Activated T-helper 2 cell treated with anti-CD3 and anti-CD28 coated beads, Interferon-gamma antibody, Interleukin-2, Interleukin-4, amounts not matched to agents 10 μg/mL and 5 μg/mL and 100 μg/mL, durations not matched to agents 14 hours and 24 hours and 36 hours (primary cell): ENCODE data around the gene ZNF136. TPM values are rescaled to one million over a fixed set of nuclear protein-coding genes. Genes with fewer than 3 reads are reported as not detected.
A peak's percentile ranks its signal among the peaks of the same experiment; 100 is the strongest.

Source experiments
- DNase-seq: peaks from one replicate; pipeline ENCODE4 v3.0.0; 2021; ENCODE audit warnings: low spot score
- H3K27ac Mint-ChIP-seq: one replicate; pipeline ENCODE4 v1.8.0; 2021; ENCODE audit warnings: mixed read lengths
- H3K27me3 Mint-ChIP-seq: one replicate; pipeline ENCODE4 v1.8.0; 2021; ENCODE audit warnings: low read depth, mixed read lengths
- H3K36me3 Mint-ChIP-seq: one replicate; pipeline ENCODE4 v1.8.0; 2021; ENCODE audit warnings: low read depth, mixed read lengths
- H3K4me1 Mint-ChIP-seq: one replicate; pipeline ENCODE4 v1.8.0; 2021; ENCODE audit warnings: low read depth, mixed read lengths
- H3K4me3 Mint-ChIP-seq: one replicate; pipeline ENCODE4 v1.8.0; 2021; ENCODE audit warnings: low read depth, mild to moderate bottlenecking, moderate library complexity, mixed read lengths
- H3K9me3 Mint-ChIP-seq: one replicate; pipeline ENCODE4 v1.8.0; 2021; ENCODE audit warnings: mixed read lengths
- intact Hi-C: fragments of 100-400 bp; cut with micrococcal nuclease; formaldehyde crosslinking; loops from one replicate; pipeline ENCODE4 v1.15.1; 2023
- total RNA-seq: library from RNA; stranded (reverse); gene quantifications from 2 replicates; pipeline ENCODE4 v1.2.3, GENCODE V29; 2022

Gene ZNF136
- total RNA-seq, 1 donor from 2014 or later, result 7.7 TPM

DNA sequence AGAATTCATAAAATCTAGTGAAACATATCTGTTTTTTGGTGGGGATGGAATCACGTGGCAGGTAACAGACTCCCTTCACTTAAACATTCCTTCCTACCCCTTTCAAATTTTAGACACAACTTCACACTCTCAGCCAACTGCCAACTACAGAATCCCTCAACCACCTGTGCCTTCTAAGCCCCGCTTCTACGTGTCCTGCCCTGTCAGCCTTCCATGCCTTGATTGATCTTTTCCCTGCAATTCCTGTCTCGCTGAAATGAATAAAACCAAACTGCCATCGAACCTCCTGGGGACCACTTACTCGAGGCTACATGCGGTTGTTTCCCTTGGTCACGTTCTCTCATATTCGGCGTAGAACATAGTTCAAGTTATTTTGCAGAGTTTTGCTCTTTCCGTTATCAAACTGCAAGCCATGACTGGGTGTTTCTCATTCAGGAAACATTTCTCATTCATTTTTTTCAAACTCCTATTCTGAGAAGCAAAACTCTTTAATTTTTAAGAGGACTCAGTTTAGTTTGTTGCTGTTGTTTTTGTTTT is 7.5 kb upstream of the ZNF136 start:
- DNase-seq, result no peak
- Mint-ChIP-seq H3K36me3 (peaks cover 32% of the 10 kb centered on the region), H3K9me3 (peaks cover 13% of the 10 kb centered on the region), H3K27ac (no peak overlapping the region), H3K4me3 (peak overlapping the region; percentile 58), H3K27me3 (no peaks in the 10 kb centered on the region), H3K4me1 (peaks cover 12% of the 10 kb centered on the region)
- intact Hi-C loops, result no loop called here

DNA sequence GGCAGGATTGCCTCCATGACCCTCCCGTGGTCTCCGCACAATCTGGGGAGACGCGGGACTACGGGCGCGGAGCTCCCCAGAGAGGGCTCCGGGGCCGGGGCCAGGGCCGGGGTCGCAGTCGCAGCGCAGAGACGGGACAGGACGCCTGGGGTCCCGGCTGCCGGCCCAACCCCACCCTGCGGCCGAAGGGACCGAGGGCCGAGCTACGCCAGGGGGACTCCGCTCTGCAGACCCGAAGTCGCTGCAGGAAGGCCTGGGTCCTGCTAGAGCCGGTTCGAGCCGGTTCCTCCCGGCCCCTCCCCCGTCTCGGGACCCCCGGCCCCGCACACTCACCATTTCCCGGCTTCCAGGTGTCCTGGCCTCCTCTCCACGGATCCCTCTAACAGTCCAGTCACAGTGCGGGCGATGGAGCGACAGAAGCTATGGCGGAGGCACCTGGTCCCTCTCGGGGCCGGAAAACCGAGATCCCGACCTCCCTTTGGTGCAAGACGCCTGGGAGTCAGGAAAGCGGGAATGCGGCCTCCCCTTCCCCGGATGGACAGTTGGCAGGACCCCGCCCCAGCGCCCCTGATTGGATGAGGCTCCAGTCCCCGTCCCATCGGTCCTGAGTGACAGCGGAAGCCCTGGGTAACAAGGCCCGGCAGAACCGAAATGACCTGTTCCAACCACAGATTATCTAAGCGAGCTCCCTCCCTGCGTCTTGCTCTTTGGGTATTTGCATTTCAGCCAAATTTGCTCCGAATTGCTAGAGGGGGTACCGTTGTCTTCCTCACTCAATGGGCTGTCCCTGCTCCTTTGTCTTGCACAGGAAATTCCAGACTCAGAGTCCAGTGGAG is 6.5 kb upstream of the ZNF136 start, which contains the start of gene ZNF625:
ZNF625 (minus strand) TSS at position 512 of the 836 bp plus-strand sequence; CDS start at position 336, 176 bp downstream.
- intact Hi-C loops, result no loop called here
- H3K4me3 Mint-ChIP-seq, result peak within 1 kb of the TSS; percentile 88
- DNase-seq, result peak; percentile 29
- no peaks in the 10 kb centered on the region for H3K27me3 Mint-ChIP-seq
- peaks cover 24% of the 10 kb centered on the region for H3K36me3 Mint-ChIP-seq
- H3K4me1 Mint-ChIP-seq, result peaks cover 12% of the 10 kb centered on the region
- peaks cover 9% of the 10 kb centered on the region for H3K9me3 Mint-ChIP-seq
- peak within 1 kb of the TSS; percentile 70 for H3K27ac Mint-ChIP-seq

DNA sequence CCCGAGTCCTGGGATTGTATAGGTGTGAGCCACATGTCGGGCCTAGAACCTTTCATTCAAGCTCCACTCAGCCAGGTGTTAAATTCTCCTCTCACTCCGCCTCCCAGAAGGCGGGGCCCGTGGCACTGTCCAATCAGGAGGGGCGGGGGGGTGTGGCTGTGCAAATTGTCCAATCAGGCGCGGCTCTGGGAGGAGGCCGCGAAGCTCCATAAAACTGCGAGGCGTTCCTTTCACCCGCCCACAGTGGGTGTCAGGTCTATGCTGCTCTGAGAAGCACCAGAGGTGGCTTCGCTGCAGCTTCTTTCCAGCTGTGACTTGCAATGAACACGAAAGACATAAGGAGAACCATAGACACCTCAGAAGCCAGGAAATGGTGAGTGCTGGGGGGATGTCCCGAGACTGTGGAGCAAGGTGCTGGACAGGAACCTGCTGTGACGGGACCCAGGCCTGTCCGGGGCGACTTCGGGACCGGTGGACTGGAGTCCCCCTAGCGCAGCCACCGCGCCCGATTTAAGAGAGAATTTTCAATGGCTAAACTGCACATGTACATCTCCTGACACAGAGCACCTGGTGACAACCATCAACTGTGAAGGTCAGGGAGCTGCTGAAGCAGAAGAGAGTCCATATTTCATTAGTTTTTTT is 3.0 kb upstream of the ZNF136 start:
- no peaks in the 10 kb centered on the region for H3K27me3 Mint-ChIP-seq
- no peak overlapping the region for H3K4me3 Mint-ChIP-seq
- H3K36me3 Mint-ChIP-seq, result peaks cover 10% of the 10 kb centered on the region
- peaks cover 24% of the 10 kb centered on the region for H3K4me1 Mint-ChIP-seq
- DNase-seq, result no peak
- no peaks in the 10 kb centered on the region for H3K9me3 Mint-ChIP-seq
- intact Hi-C loops, result loop anchor here (5.0 kb wide), 1 partner anchor 238 kb away; no protein-coding TSS in a partner anchor
- H3K27ac Mint-ChIP-seq, result no peak overlapping the region

DNA sequence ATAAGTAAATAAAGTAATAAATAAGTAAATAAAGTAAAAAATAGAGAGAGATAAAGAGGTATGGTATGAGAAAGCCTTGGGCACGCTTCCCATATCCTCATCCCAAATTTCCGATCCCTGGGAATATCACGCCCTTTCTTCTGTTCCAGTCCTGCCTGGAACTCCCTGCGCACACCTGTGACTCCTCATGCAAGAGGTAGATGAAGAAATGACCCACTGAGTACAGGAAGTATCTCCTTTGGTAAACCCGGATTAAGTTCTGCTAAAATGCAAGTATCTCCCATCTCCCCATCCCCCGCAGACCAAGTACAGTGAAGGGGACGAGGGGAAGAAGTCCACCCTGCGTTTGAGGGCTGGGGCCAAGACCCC is 399 bp upstream of the ZNF136 start:
- peaks cover 31% of the 10 kb centered on the region for H3K36me3 Mint-ChIP-seq
- H3K4me3 Mint-ChIP-seq, result peak overlapping the region; percentile 100
- H3K9me3 Mint-ChIP-seq, result peaks cover 4% of the 10 kb centered on the region
- DNase-seq, result no peak
- H3K27me3 Mint-ChIP-seq, result no peaks in the 10 kb centered on the region
- H3K27ac Mint-ChIP-seq, result peak overlapping the region; percentile 94
- peaks cover 24% of the 10 kb centered on the region for H3K4me1 Mint-ChIP-seq
- intact Hi-C loops, result loop anchor here (2.0 to 5.0 kb wide), 4 partner anchors 22 to 240 kb away; partner anchors contain the start of genes ZNF20 and ZNF44

DNA sequence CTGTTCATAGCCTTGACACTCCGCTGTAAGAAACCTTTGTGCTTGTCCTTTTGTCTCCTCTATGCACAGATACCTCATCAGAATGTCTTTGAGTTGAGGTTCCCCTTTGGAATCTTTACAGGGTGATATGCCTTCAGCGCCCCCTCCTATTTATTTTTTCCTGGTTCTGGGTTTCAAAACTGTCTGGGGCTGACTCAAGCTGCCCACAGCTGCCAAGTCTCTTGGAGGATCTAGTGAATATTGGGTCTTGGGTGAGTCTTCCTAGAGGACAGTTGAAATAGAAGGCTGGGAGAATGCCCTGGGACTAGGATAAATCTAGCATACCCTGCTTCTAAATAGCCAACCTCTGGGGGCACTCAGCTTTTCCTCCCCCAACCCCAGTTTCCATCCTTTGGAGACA is 930 bp downstream of the ZNF136 start:
- Mint-ChIP-seq H3K4me1 (peaks cover 24% of the 10 kb centered on the region), H3K9me3 (peaks cover 4% of the 10 kb centered on the region), H3K27me3 (no peaks in the 10 kb centered on the region), H3K4me3 (peak overlapping the region; percentile 100), H3K27ac (peak overlapping the region; percentile 92), H3K36me3 (peaks cover 41% of the 10 kb centered on the region)
- intact Hi-C loops, result loop anchor here (2.0 to 5.0 kb wide), 4 partner anchors 23 to 242 kb away; partner anchors contain the start of genes ZNF20 and ZNF44
- no peak for DNase-seq

DNA sequence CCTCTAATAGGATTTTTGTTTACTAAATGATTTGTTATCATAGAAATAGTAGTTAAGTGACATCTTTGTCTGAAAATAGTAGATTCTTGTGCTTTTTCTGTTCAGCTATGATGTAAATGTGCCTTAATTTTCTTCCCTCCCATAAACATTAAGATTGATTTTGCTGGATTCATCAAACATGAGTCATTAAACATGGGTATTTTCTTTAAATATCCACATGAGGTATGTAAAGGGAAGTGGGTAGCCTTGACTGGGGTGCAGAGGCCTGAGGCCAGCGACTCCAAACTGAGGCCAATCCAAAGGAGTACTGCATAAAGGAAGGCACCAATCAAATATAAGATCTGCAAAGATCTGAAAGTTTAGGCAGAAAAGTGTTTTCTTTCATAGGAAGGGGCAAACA is 3.7 kb downstream of the ZNF136 start:
- peaks cover 24% of the 10 kb centered on the region for H3K4me1 Mint-ChIP-seq
- intact Hi-C loops, result no loop called here
- H3K4me3 Mint-ChIP-seq, result no peak overlapping the region
- no peak for DNase-seq
- peak overlapping the region; percentile 61 for H3K27ac Mint-ChIP-seq
- H3K27me3 Mint-ChIP-seq, result no peaks in the 10 kb centered on the region
- H3K9me3 Mint-ChIP-seq, result peaks cover 9% of the 10 kb centered on the region
- H3K36me3 Mint-ChIP-seq, result peaks cover 62% of the 10 kb centered on the region

DNA sequence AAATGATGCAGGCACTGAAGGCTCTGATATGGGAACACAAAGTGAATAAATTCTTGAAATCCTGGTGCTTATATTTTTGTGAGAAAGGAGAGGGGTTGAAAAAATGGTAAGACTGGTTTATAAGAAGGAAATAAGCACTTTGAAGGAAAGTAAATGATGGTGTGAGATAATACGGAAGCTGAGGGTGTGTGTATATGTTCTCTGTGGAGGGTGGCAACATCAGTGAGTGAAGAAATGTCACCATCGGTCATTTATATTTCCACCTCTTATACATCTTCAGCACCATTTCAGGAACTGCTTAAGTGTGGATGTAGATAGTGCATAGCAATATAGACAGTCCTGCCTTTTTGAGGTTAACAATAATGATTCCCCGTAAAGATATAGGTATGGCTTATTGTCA is 17.5 kb downstream of the ZNF136 start:
- Mint-ChIP-seq H3K36me3 (peaks cover 83% of the 10 kb centered on the region), H3K27me3 (no peaks in the 10 kb centered on the region), H3K27ac (no peak overlapping the region), H3K9me3 (peaks cover 77% of the 10 kb centered on the region), H3K4me1 (no peaks in the 10 kb centered on the region), H3K4me3 (no peak overlapping the region)
- intact Hi-C loops, result no loop called here
- DNase-seq, result no peak

DNA sequence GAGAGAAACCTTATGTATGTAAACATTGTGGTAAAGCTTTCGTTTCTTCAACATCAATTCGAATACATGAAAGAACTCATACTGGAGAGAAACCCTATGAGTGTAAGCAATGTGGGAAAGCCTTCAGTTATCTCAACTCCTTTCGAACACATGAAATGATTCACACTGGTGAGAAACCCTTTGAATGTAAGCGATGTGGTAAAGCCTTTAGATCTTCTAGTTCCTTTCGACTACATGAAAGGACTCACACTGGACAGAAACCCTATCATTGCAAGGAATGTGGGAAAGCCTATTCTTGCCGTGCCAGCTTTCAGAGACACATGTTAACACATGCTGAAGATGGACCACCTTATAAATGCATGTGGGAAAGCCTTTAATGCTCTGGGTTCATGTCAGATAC is 24.7 kb downstream of the ZNF136 start:
- DNase-seq, result no peak
- H3K4me3 Mint-ChIP-seq, result no peak overlapping the region
- peaks cover 78% of the 10 kb centered on the region for H3K9me3 Mint-ChIP-seq
- no peak overlapping the region for H3K27ac Mint-ChIP-seq
- no peaks in the 10 kb centered on the region for H3K4me1 Mint-ChIP-seq
- H3K36me3 Mint-ChIP-seq, result peaks cover 94% of the 10 kb centered on the region
- intact Hi-C loops, result no loop called here
- H3K27me3 Mint-ChIP-seq, result no peaks in the 10 kb centered on the region

DNA sequence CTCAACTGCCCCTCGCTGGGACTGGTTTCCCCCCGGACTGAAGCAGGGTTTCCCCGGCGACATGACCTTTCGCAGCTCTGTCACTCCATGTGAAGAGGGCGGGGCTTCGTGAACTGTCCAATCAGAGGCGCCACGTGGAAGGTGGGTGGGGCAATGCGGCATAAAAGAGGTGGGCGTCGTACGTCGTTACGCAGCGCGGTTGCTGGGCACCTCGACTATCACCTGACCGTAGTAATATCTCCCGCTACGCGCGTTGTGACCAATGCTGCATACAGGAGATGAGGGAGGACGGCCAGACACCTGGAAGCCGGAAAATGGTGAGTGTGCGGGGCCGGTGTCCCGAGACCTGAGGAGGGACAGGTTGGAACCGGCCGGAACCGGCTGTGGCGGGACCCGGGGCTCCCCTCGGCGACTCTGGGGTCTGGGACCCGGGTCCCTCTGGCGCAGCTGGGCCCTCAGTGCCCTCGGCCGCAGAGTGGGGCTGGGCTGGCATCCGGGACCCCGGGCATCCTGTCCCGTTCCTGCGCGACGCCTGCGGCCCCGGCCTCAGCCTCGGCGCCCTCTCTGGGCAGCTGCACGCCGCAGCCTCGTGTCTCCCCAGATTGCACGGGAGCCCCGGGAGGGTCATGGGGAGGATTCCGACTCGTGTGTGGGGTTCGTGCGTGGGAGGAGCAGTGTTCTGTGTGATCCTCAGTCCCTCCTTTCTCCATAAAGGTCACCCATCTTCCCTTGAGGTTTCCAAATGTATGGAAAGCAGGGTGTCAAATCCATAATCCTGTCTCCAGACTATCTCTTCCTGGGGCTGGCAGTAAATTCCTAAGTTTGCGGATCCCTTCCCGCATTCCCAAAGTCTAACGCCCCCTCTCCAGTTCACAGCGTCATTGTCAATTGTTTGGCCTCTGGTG is 32.2 kb downstream of the ZNF136 start:
- Mint-ChIP-seq H3K9me3 (peaks cover 74% of the 10 kb centered on the region), H3K36me3 (peaks cover 57% of the 10 kb centered on the region), H3K27me3 (no peaks in the 10 kb centered on the region), H3K4me3 (peak overlapping the region; percentile 33), H3K27ac (no peak overlapping the region), H3K4me1 (no peaks in the 10 kb centered on the region)
- peak; percentile 11 for DNase-seq
- intact Hi-C loops, result no loop called here

DNA sequence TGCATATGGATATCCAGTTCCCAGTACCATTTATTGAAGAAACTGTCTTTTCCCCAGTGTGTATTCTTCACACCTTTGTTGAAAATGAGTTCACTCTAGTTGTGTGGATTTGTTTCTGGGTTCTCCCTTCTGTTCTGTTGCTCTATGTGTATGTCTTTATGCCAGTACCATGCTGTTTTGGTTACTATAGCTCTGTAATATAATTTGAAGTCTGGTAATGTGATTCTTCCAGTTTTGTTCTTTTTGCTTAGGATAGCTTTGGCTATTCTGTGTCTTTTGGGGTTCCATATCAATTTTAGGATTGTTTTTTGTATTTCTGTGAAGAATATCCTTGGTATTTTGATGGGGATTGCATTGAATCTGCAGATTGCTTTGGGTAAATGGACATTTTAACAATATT is 35.2 kb downstream of the ZNF136 start:
- Mint-ChIP-seq H3K27ac (no peak overlapping the region), H3K36me3 (peaks cover 32% of the 10 kb centered on the region), H3K27me3 (no peaks in the 10 kb centered on the region), H3K4me1 (no peaks in the 10 kb centered on the region), H3K9me3 (peaks cover 76% of the 10 kb centered on the region), H3K4me3 (no peak overlapping the region)
- intact Hi-C loops, result no loop called here
- no peak for DNase-seq

DNA sequence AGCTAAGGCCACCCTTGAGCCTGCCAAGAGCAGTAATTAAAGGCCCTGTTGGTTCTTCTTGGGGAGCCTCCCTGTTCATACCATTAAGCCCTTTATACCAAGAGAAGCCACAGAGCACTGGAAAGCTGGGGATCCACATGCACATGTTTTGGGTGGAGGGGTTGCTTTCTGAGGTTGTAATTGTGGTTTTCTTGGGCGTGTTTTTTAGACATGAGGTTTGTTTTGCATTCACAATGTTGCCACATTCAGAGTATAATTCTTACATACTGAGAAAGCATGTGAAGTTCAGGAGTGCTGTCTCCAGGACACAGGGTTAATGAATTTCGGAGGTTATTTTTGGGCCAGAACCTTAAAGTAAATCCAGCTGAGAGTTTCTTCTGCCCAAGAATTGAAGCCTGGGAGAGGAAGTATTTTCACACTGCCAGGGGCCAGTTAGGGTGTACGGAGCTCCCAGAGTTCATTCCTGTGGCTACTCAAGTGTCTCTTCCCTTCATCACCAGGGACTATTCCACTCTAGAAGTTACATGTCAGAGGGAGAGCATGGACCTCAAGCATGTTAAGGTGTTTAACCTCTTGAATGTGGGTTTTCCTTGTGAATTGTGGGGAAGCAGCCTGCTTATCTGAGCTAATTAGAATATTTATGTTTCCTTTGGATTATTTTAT is 37.0 kb downstream of the ZNF136 start:
- Mint-ChIP-seq H3K36me3 (peaks cover 22% of the 10 kb centered on the region), H3K9me3 (peaks cover 72% of the 10 kb centered on the region), H3K4me3 (no peak overlapping the region), H3K27ac (no peak overlapping the region), H3K4me1 (no peaks in the 10 kb centered on the region), H3K27me3 (no peaks in the 10 kb centered on the region)
- no peak for DNase-seq
- intact Hi-C loops, result no loop called here

DNA sequence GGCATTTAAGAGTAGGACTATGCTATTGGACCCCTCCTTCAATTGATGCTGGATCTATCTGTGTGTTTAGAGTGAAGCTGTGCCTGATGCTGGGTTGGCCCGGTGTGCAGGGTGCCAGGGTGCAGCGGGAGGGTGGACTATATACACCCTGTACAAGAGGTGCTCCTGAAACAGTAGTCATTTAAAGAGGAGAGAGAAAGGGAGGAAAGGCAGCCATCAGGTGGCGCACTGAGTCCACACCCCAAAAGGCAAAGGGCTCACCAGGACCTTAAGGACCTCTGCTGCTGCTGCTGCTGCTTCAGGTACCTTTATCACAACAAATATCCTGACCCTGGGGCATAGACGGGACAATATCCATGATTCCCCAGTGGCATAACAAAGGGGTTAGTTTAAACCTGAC is 39.4 kb downstream of the ZNF136 start:
- H3K27me3 Mint-ChIP-seq, result no peaks in the 10 kb centered on the region
- peak; percentile 13 for DNase-seq
- peaks cover 70% of the 10 kb centered on the region for H3K9me3 Mint-ChIP-seq
- no peak overlapping the region for H3K4me3 Mint-ChIP-seq
- peaks cover 9% of the 10 kb centered on the region for H3K36me3 Mint-ChIP-seq
- H3K27ac Mint-ChIP-seq, result no peak overlapping the region
- no peaks in the 10 kb centered on the region for H3K4me1 Mint-ChIP-seq
- intact Hi-C loops, result no loop called here
